IMR-90 (cell line): ENCODE data around the gene UFSP1. TPM values are rescaled to one million over a fixed set of nuclear protein-coding genes. Genes with fewer than 3 reads are reported as not detected.

Experiments used
- ATAC-seq: fragments of 200-7000 bp; cut with Tn5 transposase; 2 replicates; pipeline ENCODE4 v1.9.1; 2020; ENCODE audit warnings: low read depth, mild to moderate bottlenecking, moderate library complexity
- BruUV-seq: library from RNA; stranded (reverse); fragments of 400-500 nt; replicated peaks from 2 replicates; lab custom pipeline; 2021; lab: Mats Ljungman, UMichigan
- CTCF ChIA-PET: fragments of 300-600 bp; formaldehyde crosslinking; extraction: SDS; loops from one replicate; lab custom pipeline; 2021; ENCODE audit warnings: antibody characterized with exemption; lab: Yijun Ruan, JAX
- POLR2A ChIA-PET: fragments of 300-600 bp; sonication (Branson Sonifier 250); formaldehyde crosslinking; loops from one replicate; lab custom pipeline; 2022; ENCODE audit warnings: antibody characterized with exemption; ENCODE audit not compliant: unreplicated experiment; lab: Charles Lee
- DNase-seq: peaks from one replicate; pipeline ENCODE4 v3.0.0; 2013
- H2AFZ ChIP-seq: replicated peaks from 2 replicates; pipeline ENCODE3; 2013; ENCODE audit warnings: low read length, mild to moderate bottlenecking; ENCODE audit not compliant: poor library complexity
- H2AK5ac ChIP-seq: 2 replicates; pipeline ENCODE4 v1.6.1; 2013; ENCODE audit warnings: low read depth, low read length, inconsistent platforms
- H2AK9ac ChIP-seq: replicated peaks from 2 replicates; pipeline ENCODE3; 2013; ENCODE audit warnings: mild to moderate bottlenecking, low read depth, low read length, moderate library complexity; ENCODE audit not compliant: poor library complexity
- H2BK120ac ChIP-seq: 2 replicates; pipeline ENCODE4 v1.6.1; 2013; ENCODE audit warnings: low read depth, low read length, inconsistent platforms
- H2BK15ac ChIP-seq: 3 replicates; pipeline ENCODE4 v1.6.1; 2013; ENCODE audit warnings: low read depth, low read length, inconsistent platforms
- H2BK20ac ChIP-seq: 2 replicates; pipeline ENCODE4 v1.6.1; 2013; ENCODE audit warnings: low read depth, mild to moderate bottlenecking, inconsistent platforms, low read length, moderate library complexity
- H2BK5ac ChIP-seq: 2 replicates; pipeline ENCODE4 v1.6.1; 2013; ENCODE audit warnings: mild to moderate bottlenecking, low read depth, low read length, inconsistent platforms; ENCODE audit not compliant: poor library complexity, severe bottlenecking
- H3K14ac ChIP-seq: replicated peaks from 2 replicates; pipeline ENCODE4 v1.6.1; 2013; ENCODE audit warnings: low read depth, low read length, inconsistent platforms
- H3K18ac ChIP-seq: 2 replicates; pipeline ENCODE4 v1.6.1; 2013; ENCODE audit warnings: low read depth, low read length, control low read depth
- H3K23ac ChIP-seq: 2 replicates; pipeline ENCODE4 v1.6.1; 2013; ENCODE audit warnings: low read depth, low read length, inconsistent platforms
- H3K27ac ChIP-seq: 2 replicates; pipeline ENCODE4 v1.5.1; 2013; ENCODE audit warnings: mild to moderate bottlenecking, control low read depth, low read length; ENCODE audit not compliant: insufficient read depth
- H3K27me3 ChIP-seq: 2 replicates; pipeline ENCODE4 v1.6.1; 2013; ENCODE audit warnings: low read length; ENCODE audit not compliant: control insufficient read depth, insufficient read depth
- H3K36me3 ChIP-seq: 2 replicates; pipeline ENCODE4 v1.6.1; 2013; ENCODE audit warnings: low read length, mixed read lengths; ENCODE audit not compliant: control insufficient read depth, insufficient read depth
- H3K4ac ChIP-seq: 2 replicates; pipeline ENCODE4 v1.6.1; 2013; ENCODE audit warnings: low read depth, low read length, inconsistent platforms
- H3K4me1 ChIP-seq: 2 replicates; pipeline ENCODE4 v1.6.1; 2013; ENCODE audit warnings: low read length, mixed read lengths; ENCODE audit not compliant: control insufficient read depth, insufficient read depth
- H3K4me2 ChIP-seq: 2 replicates; pipeline ENCODE4 v1.6.1; 2013; ENCODE audit warnings: low read depth, mild to moderate bottlenecking, control low read depth, low read length, moderate library complexity
- H3K4me3 ChIP-seq: 2 replicates; pipeline ENCODE4 v1.5.1; 2013; ENCODE audit warnings: low read depth, mild to moderate bottlenecking, control low read depth, low read length, moderate library complexity; ENCODE audit not compliant: insufficient read depth
- H3K56ac ChIP-seq: 2 replicates; pipeline ENCODE4 v1.6.1; 2013; ENCODE audit warnings: low read length, inconsistent platforms; ENCODE audit not compliant: insufficient read depth; ENCODE audit errors: extremely low read depth
- H3K79me1 ChIP-seq, 2 experiments: 2 replicates each; pipeline ENCODE4 v1.6.1; 2013; ENCODE audit warnings: low read length in 2 of 2, inconsistent platforms in 1 of 2, low read depth in 1 of 2
- H3K9ac ChIP-seq: 2 replicates; pipeline ENCODE4 v1.6.1; 2013; ENCODE audit warnings: low read depth, low read length, control low read depth
- H3K9me1 ChIP-seq: 2 replicates; pipeline ENCODE4 v1.6.1; 2013; ENCODE audit warnings: low read length, inconsistent platforms; ENCODE audit not compliant: insufficient read depth
- H3K9me3 ChIP-seq: 2 replicates; pipeline ENCODE4 v1.6.1; 2013; ENCODE audit warnings: low read length; ENCODE audit not compliant: control insufficient read depth, insufficient read depth
- H4K20me1 ChIP-seq: 2 replicates; pipeline ENCODE4 v1.6.1; 2013; ENCODE audit warnings: low read length, inconsistent platforms; ENCODE audit not compliant: insufficient read depth
- H4K5ac ChIP-seq: 2 replicates; pipeline ENCODE4 v1.6.1; 2013; ENCODE audit warnings: mild to moderate bottlenecking, low read depth, low read length, control low read depth
- H4K8ac ChIP-seq, 2 experiments: 2 replicates each; pipeline ENCODE4 v1.6.1; 2013; ENCODE audit warnings: low read depth in 2 of 2, low read length in 2 of 2, control low read depth in 1 of 2, inconsistent platforms in 1 of 2
- H4K91ac ChIP-seq: 2 replicates; pipeline ENCODE4 v1.6.1; 2013; ENCODE audit warnings: low read depth, low read length, inconsistent platforms; ENCODE audit not compliant: insufficient read depth
- BHLHE40 ChIP-seq: fragments of 150-350 bp; IDR thresholded peaks from 2 replicates; pipeline ENCODE4 v1.6.1; 2016; ENCODE audit warnings: mild to moderate bottlenecking, low read depth, low read length
- CHD1 ChIP-seq: IDR thresholded peaks from 2 replicates; pipeline ENCODE4 v1.6.1; 2012; ENCODE audit warnings: low read depth, low read length, improper control_type of control experiment
- CTCF ChIP-seq: conservative IDR thresholded peaks from 2 replicates; pipeline ENCODE4 v1.5.1; 2012; ENCODE audit warnings: mild to moderate bottlenecking, low read depth, low read length, improper control_type of control experiment
- ELK1 ChIP-seq: fragments of 150-350 bp; IDR thresholded peaks from 2 replicates; pipeline ENCODE4 v1.6.1; 2016; ENCODE audit warnings: low read depth, mild to moderate bottlenecking, low read length, moderate library complexity, borderline replicate concordance
- FOS ChIP-seq: fragments of 150-350 bp; IDR thresholded peaks from 2 replicates; pipeline ENCODE4 v1.6.1; 2016; ENCODE audit warnings: low read depth, low read length
- MAFK ChIP-seq: IDR thresholded peaks from 2 replicates; pipeline ENCODE4 v1.6.1; 2012; ENCODE audit warnings: low read depth, low read length, improper control_type of control experiment
- MAZ ChIP-seq: IDR thresholded peaks from 2 replicates; pipeline ENCODE4 v1.6.1; 2012; ENCODE audit warnings: low read depth, mild to moderate bottlenecking, low read length, improper control_type of control experiment, moderate library complexity, borderline replicate concordance
- MXI1 ChIP-seq: IDR thresholded peaks from 2 replicates; pipeline ENCODE4 v1.6.1; 2012; ENCODE audit warnings: low read depth, mild to moderate bottlenecking, low read length, moderate library complexity, borderline replicate concordance
- NFE2L2 ChIP-seq: fragments of 150-350 bp; IDR thresholded peaks from 2 replicates; pipeline ENCODE4 v1.6.1; 2016; ENCODE audit warnings: low read depth, mild to moderate bottlenecking, low read length
- POLR2A ChIP-seq: IDR thresholded peaks from 2 replicates; pipeline ENCODE4 v1.6.1; 2012; ENCODE audit warnings: mild to moderate bottlenecking, low read depth, low read length
- RAD21 ChIP-seq: IDR thresholded peaks from 2 replicates; pipeline ENCODE4 v1.6.1; 2012; ENCODE audit warnings: low read length, improper control_type of control experiment
- SMC3 ChIP-seq: fragments of 150-350 bp; IDR thresholded peaks from 2 replicates; pipeline ENCODE4 v1.6.1; 2016; ENCODE audit warnings: low read depth, mild to moderate bottlenecking, antibody characterized with exemption, low read length, moderate library complexity
- USF2 ChIP-seq: fragments of 150-350 bp; IDR thresholded peaks from 2 replicates; pipeline ENCODE4 v1.6.1; 2017; ENCODE audit warnings: mild to moderate bottlenecking, antibody characterized with exemption, low read length, low read depth
- WGBS, 2 experiments: methylation state at CpG; one replicate each; pipeline versions ENCODE4 v1.1.5 to v1.1.7; 2013; ENCODE audit warnings: missing lambda C conversion rate in 2 of 2; ENCODE audit not compliant: insufficient read length in 1 of 2; ENCODE audit errors: extremely low coverage in 2 of 2; 5-methylcytosine and 5-hydroxymethylcytosine counted together
- dilution Hi-C: fragments of 300-500 bp; cut with HindIII; formaldehyde crosslinking; loops from one replicate; pipeline ENCODE4 v1.14.3; 2018; ENCODE audit warnings: low sequenced_read_pairs; ENCODE audit not compliant: unreplicated experiment
- in situ Hi-C: fragments of 300-500 bp; cut with MboI; formaldehyde crosslinking; loops from 3 replicates; pipeline ENCODE4 v1.14.3; 2019; ENCODE audit warnings: low sequenced_read_pairs, inconsistent platforms, mixed read lengths
- intact Hi-C: fragments of 100-400 bp; cut with micrococcal nuclease; formaldehyde crosslinking; loops from 2 replicates; pipeline ENCODE4 v1.10.0; 2022
- polyA plus RNA-seq, 3 experiments: library from polyadenylated mRNA; depleted of rRNA; stranded (reverse); fragments of >200 nt; gene quantifications; 2 replicates each; pipeline ENCODE4 v1.2.3, GENCODE V29; 2012; ENCODE audit warnings: low replicate concordance in 1 of 3
- total RNA-seq: library from RNA; depleted of rRNA; stranded (reverse); fragments of >200 nt; gene quantifications from 2 replicates; pipeline ENCODE4 v1.2.3, GENCODE V29; 2012

UFSP1 gene
- total and polyA plus RNA-seq, 2 of the 4 experiments (the other 2 are of a cell fraction), result 0.36 to 1.0 TPM

GRCh38 chr7:100865938-100866728, 23.4 kb downstream of the UFSP1 start:
- H2AFZ ChIP-seq, result peak overlapping the region; percentile 84
- no peak for TF ChIP-seq CTCF
- TF ChIP-seq MAFK, result no peak
- TF ChIP-seq POLR2A, result no peak
- TF ChIP-seq SMC3, result no peak
- no peak for TF ChIP-seq USF2
- TF ChIP-seq CHD1, result no peak
- TF ChIP-seq RAD21, result no peak
- TF ChIP-seq MXI1, result no peak
- TF ChIP-seq NFE2L2, result no peak
- TF ChIP-seq FOS, result no peak
- no peak for TF ChIP-seq ELK1
- no peak for TF ChIP-seq MAZ
- TF ChIP-seq BHLHE40, result no peak

More at GRCh38 chr7:100865938-100866728, 23.4 kb downstream of the UFSP1 start:
- no peak overlapping the region for H3K56ac ChIP-seq
- H3K23ac ChIP-seq, result 0 out of 2 replicates have a peak overlapping the region, but pooled peaks have one; percentile 9
- H3K4me3 ChIP-seq, result no peak overlapping the region
- ChIA-PET POLR2A (interaction anchor here (0.7 kb wide), 1 partner anchor 17 kb away, joined by 12 read pairs; no protein-coding TSS in a partner anchor), CTCF (interaction anchor here (0.6 to 1.1 kb wide), 2 partner anchors 14 to 273 kb away, joined by 3 to 4 read pairs; partner anchors contain the start of gene SLC12A9)
- peaks cover 0 to 36% of the 10 kb centered on the region in 2 experiments; a peak in 2 of 4 replicates for H3K79me1 ChIP-seq
- peak overlapping the region; percentile 58 to 92; a peak in 3 of 4 replicates for H4K8ac ChIP-seq
- H4K20me1 ChIP-seq, result 0 out of 2 replicates have a peak, but pooled peaks cover 3% of the 10 kb centered on the region
- peak overlapping the region; percentile 84 for H4K91ac ChIP-seq
- intact Hi-C loops (loop anchor here (2.0 kb wide), 1 partner anchor 29 kb away; no protein-coding TSS in a partner anchor), dilution Hi-C loops (no loop called here), in situ Hi-C loops (loop anchor here (25.0 kb wide), 2 partner anchors 279 to 404 kb away; partner anchors contain the start of genes FBXO24, LRCH4 and SPACDR)
- 76% methylated on average over 19 of the region's 46 CpGs; no CpG with 5 or more reads in 1 of the 2 experiments for WGBS, 2 experiments
- H3K9me3 ChIP-seq, result no peaks in the 10 kb centered on the region
- ATAC-seq (peak; percentile 0; the same call in 1 of the 2 replicates), DNase-seq (no peak)
- H3K4me1 ChIP-seq, result peaks cover 18% of the 10 kb centered on the region
- no peaks in the 10 kb centered on the region for H3K27me3 ChIP-seq
- peak overlapping the region; percentile 34; the same call in 1 of the 2 replicates for H3K18ac ChIP-seq
- H4K5ac ChIP-seq, result peak overlapping the region; percentile 73
- BruUV-seq, result no TSS peak
- peak overlapping the region; percentile 58 for H3K27ac ChIP-seq
- H3K36me3 ChIP-seq, result peaks cover 24% of the 10 kb centered on the region
- peaks cover 4% of the 10 kb centered on the region; the same call in 1 of the 2 replicates for H3K9me1 ChIP-seq
- peak overlapping the region; percentile 63 for H2BK20ac ChIP-seq
- H2AK5ac ChIP-seq, result peak overlapping the region; percentile 93
- H3K9ac ChIP-seq, result peak overlapping the region; percentile 50; the same call in 1 of the 2 replicates
- H2AK9ac ChIP-seq, result peak overlapping the region; percentile 100
- H2BK15ac ChIP-seq, result peak overlapping the region; percentile 42; the same call in 1 of the 3 replicates
- peak overlapping the region; percentile 92 for H2BK120ac ChIP-seq
- H3K4ac ChIP-seq, result peak overlapping the region; percentile 94
- peak overlapping the region; percentile 52 for H2BK5ac ChIP-seq
- H3K4me2 ChIP-seq, result no peak overlapping the region
- H3K14ac ChIP-seq, result peak overlapping the region; percentile 90
